HEK293T (cell line): ENCODE results near the gene TMEM11.

Experiments
- BHLHE40 ChIP-seq: fragments of 450-650 bp; IDR thresholded peaks from 2 replicates; pipeline ENCODE4 v1.6.1; 2016; ENCODE audit warnings: mild to moderate bottlenecking, moderate library complexity, borderline replicate concordance
- CTBP1 ChIP-seq: fragments of 450-650 bp; IDR thresholded peaks from 2 replicates; pipeline ENCODE4 v1.6.1; 2016; ENCODE audit warnings: borderline replicate concordance
- FOXA1 ChIP-seq: fragments of 450-650 bp; IDR thresholded peaks from 2 replicates; pipeline ENCODE4 v1.6.1; 2016; ENCODE audit warnings: mild to moderate bottlenecking
- LEF1 ChIP-seq: fragments of 450-650 bp; IDR thresholded peaks from 2 replicates; pipeline ENCODE4 v1.6.1; 2017; ENCODE audit warnings: mild to moderate bottlenecking, borderline replicate concordance
- NFRKB ChIP-seq: fragments of 450-650 bp; IDR thresholded peaks from 2 replicates; pipeline ENCODE4 v1.6.1; 2016; ENCODE audit warnings: mild to moderate bottlenecking, moderate library complexity
- SP1 ChIP-seq: fragments of 450-650 bp; IDR thresholded peaks from 2 replicates; pipeline ENCODE4 v1.6.1; 2017

- TF ChIP-seq FOXA1, result no peak
- no peak for TF ChIP-seq NFRKB
- TF ChIP-seq LEF1, result no peak
- no peak for TF ChIP-seq BHLHE40
- TF ChIP-seq CTBP1, result no peak
- TF ChIP-seq SP1, result no peak
Observed at GRCh38 chr17:21194703-21195102, 19.3 kb downstream of the TMEM11 start.
